GM12801 (cell line): ENCODE data around the gene GBX2.

Source experiments
- TF ChIP-seq, protein P1 (sequence below): IDR thresholded peaks from one replicate; pipeline ENCODE4 v1.5.1; 2011; ENCODE audit warnings: control low read depth; ENCODE audit not compliant: insufficient read length; ENCODE audit errors: extremely low read depth

Gene GBX2

DNA sequence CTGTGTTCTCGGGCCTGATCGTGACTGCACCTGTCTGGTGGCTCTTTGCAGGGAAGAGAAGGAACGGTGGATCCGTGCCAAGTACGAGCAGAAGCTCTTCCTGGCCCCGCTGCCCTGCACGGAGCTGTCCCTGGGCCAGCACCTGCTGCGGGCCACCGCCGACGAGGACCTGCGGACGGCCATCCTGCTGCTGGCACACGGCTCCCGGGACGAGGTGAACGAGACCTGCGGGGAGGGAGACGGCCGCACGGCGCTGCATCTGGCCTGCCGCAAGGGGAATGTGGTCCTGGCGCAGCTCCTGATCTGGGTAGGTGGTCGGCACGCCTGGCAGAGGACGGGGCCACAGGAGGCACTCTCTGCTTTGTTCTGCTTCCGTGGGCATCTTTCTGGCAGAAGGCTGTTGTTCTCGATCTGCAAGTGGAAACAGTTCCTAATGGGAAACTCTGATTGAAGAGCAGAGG is 48.0 kb downstream of the GBX2 start:
- TF ChIP-seq, protein P1, sequence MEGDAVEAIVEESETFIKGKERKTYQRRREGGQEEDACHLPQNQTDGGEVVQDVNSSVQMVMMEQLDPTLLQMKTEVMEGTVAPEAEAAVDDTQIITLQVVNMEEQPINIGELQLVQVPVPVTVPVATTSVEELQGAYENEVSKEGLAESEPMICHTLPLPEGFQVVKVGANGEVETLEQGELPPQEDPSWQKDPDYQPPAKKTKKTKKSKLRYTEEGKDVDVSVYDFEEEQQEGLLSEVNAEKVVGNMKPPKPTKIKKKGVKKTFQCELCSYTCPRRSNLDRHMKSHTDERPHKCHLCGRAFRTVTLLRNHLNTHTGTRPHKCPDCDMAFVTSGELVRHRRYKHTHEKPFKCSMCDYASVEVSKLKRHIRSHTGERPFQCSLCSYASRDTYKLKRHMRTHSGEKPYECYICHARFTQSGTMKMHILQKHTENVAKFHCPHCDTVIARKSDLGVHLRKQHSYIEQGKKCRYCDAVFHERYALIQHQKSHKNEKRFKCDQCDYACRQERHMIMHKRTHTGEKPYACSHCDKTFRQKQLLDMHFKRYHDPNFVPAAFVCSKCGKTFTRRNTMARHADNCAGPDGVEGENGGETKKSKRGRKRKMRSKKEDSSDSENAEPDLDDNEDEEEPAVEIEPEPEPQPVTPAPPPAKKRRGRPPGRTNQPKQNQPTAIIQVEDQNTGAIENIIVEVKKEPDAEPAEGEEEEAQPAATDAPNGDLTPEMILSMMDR = no peak

DNA sequence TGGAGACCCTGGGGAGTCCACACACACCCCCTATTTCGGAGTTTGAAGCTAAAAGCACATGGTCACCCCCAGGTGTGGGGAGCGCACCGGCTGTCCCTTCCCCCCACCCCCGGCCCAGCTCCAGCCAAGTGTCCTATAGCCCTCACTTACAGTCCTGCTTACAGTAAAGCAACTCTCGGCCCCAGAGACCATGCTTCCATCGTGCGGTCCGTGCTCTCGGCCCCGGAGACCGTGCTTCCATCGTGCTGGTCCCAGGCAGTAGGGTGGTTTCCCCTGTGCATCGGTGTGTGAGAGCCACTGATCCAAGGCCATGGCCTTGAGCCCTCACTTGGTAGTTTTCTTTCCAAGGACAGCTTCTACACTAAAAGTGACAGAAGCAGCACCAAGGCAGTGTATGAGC is 48.7 kb downstream of the GBX2 start:
- TF ChIP-seq, protein P1 = no peak

DNA sequence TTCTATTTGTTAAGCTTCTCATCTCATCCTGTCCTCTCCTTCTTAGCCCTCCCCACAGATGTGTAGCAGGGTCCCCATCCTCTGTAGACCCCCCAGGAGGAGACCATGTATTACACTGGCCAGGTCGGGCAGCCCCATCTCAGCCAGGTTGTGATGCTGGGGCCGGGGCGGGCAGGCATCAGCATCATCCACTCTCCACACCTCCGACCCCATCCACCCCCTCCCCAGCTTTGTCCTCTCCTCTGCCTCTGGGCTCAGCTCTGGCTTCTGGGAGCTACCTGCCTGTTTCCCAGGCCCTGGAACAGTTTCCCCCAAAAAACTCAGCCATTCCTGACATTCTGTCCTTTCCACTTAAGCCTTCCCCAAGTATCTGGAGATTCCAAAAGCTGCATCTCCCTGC is 49.2 kb downstream of the GBX2 start:
- TF ChIP-seq, protein P1 = no peak

DNA sequence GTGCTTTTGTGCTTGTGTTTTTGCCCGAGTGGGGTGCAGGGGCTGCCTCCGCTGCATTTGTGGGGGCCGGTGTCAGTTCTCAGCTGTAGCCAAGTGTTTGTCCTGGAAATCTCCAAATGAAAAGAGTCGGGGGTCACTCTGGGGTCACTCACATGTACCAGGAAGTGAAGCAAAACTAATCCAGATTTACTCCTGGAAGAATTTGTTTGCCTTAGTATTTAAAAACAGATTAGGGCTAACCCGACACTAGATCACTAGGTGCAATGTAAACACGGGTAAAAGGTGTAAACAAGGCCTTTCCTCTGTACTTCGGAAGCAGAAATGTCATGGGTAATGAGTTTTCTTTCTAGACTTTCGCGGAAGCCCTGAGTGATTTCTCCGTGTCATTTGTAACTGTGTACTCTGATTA is 50.3 kb downstream of the GBX2 start:
- TF ChIP-seq, protein P1 = no peak

DNA sequence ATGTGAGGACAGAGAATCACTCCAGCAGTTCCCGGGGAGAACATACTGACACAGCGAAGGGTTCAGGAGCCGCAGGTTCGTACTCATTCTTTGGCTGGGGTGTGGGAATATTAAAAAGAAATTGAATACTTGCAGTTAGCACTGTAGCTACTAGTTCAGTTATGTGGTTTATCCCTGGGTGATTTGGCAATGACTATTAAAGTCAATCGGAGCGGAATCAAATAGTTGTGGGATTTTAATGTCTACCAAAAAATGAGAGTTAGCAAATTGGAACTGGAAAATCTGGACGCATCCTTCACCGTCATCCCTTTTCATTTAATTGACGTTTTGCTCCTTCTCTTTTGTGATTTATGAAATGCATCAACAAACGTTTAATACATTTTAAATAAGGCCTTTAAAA is 50.8 kb downstream of the GBX2 start:
- TF ChIP-seq, protein P1 = no peak
